ENCODE measurements around the gene MAEA.
A peak's percentile ranks its signal among the peaks of the same experiment; 100 is the strongest.

MAEA gene

GRCh38 chr4:1353186-1354055 is 63.7 kb downstream of the MAEA start:
- DNase-seq (ENCODE audit: low spot score), result no peak

- no peak for DNase-seq (ENCODE audit: low spot score)
Observed at GRCh38 chr4:1354136-1354982, 64.7 kb downstream of the MAEA start.

- DNase-seq (ENCODE audit: low spot score), result no peak
Observed at GRCh38 chr4:1354983-1355275, 65.2 kb downstream of the MAEA start.

- no peak for DNase-seq (ENCODE audit: low spot score)
Observed at GRCh38 chr4:1355378-1355777, 65.7 kb downstream of the MAEA start.

- peak; percentile 41 for DNase-seq (ENCODE audit: low spot score)
Observed at GRCh38 chr4:1356181-1356998, 66.7 kb downstream of the MAEA start.

- DNase-seq (ENCODE audit: low spot score), result peak; percentile 45
Observed at GRCh38 chr4:1357356-1358248, 67.9 kb downstream of the MAEA start.

- no peak for DNase-seq (ENCODE audit: low spot score)
Observed at GRCh38 chr4:1358421-1359143, 68.9 kb downstream of the MAEA start.

- no peak for DNase-seq (ENCODE audit: low spot score)
Observed at GRCh38 chr4:1359144-1359501, 69.4 kb downstream of the MAEA start.

- DNase-seq (ENCODE audit: low spot score), result no peak
Observed at GRCh38 chr4:1359976-1360375, 70.3 kb downstream of the MAEA start.

- DNase-seq (ENCODE audit: low spot score), result no peak
Observed at GRCh38 chr4:1360423-1361283, 71.0 kb downstream of the MAEA start.

GRCh38 chr4:1361431-1361830 is 71.7 kb downstream of the MAEA start:
- no peak for DNase-seq (ENCODE audit: low spot score)

GRCh38 chr4:1362046-1362445 is 72.4 kb downstream of the MAEA start:
- DNase-seq (ENCODE audit: low spot score), result no peak

- no peak for DNase-seq (ENCODE audit: low spot score)
Observed at GRCh38 chr4:1362521-1362920, 72.8 kb downstream of the MAEA start.

- no peak for DNase-seq (ENCODE audit: low spot score)
Observed at GRCh38 chr4:1363513-1363912, 73.8 kb downstream of the MAEA start.

- DNase-seq (ENCODE audit: low spot score), result no peak
Observed at GRCh38 chr4:1364217-1364616, 74.5 kb downstream of the MAEA start.

GRCh38 chr4:1364748-1365147 is 75.1 kb downstream of the MAEA start:
- DNase-seq (ENCODE audit: low spot score), result no peak

- DNase-seq (ENCODE audit: low spot score), result no peak
Observed at GRCh38 chr4:1365271-1366178, 75.8 kb downstream of the MAEA start.

- no peak for DNase-seq (ENCODE audit: low spot score)
Observed at GRCh38 chr4:1366371-1367229, 76.9 kb downstream of the MAEA start.
